ENCODE measurements around the gene ZC3H10. TPM values are rescaled to one million over a fixed set of nuclear protein-coding genes. Genes with fewer than 3 reads are reported as not detected.

Gene ZC3H10
- total and polyA plus RNA-seq, 2 experiments from 2014 or later: 2.7 to 5.4 TPM

GRCh38 chr12:56155256-56155845, 37.3 kb downstream of the ZC3H10 start:
- Mint-ChIP-seq H3K27me3 (ENCODE audit: insufficient read depth, low read depth, poor library complexity) (peaks cover 38% of the 10 kb centered on the region), H3K27ac (no peak overlapping the region), H3K36me3 (ENCODE audit: low read depth) (peaks cover 42% of the 10 kb centered on the region), H3K4me3 (peak overlapping the region; percentile 34; the same call in 1 of the 3 replicates), H3K4me1 (peaks cover 40% of the 10 kb centered on the region), H3K9me3 (no peaks in the 10 kb centered on the region; the same call in none of the 3 replicates)
- H2AFZ ChIP-seq: no peak overlapping the region
- no peak overlapping the region for H3K4me3 ChIP-seq
- peaks cover 35% of the 10 kb centered on the region for H3F3A ChIP-seq (replicated peaks; ENCODE audit: low read depth)
- H4K20me1 ChIP-seq (replicated peaks; ENCODE audit: insufficient read depth): no peaks in the 10 kb centered on the region; the same call in 1 of the 2 replicates
- ATAC-seq: no peak
- peaks cover 34% of the 10 kb centered on the region for H3K79me2 ChIP-seq (replicated peaks; ENCODE audit: insufficient read depth)
- no peaks in the 10 kb centered on the region for H3K9me2 ChIP-seq (ENCODE audit: insufficient read depth)
- no peaks in the 10 kb centered on the region for H3K27me3 ChIP-seq (ENCODE audit: insufficient read depth)
- DNase-seq (ENCODE audit: low spot score): no peak
- peaks cover 11% of the 10 kb centered on the region for H3K36me3 ChIP-seq (ENCODE audit: insufficient read depth)
- no peak overlapping the region for H3K27ac ChIP-seq (ENCODE audit: low read depth)
- H3K4me2 ChIP-seq: no peak overlapping the region
- H3K4me1 ChIP-seq (ENCODE audit: insufficient read depth): peaks cover 33% of the 10 kb centered on the region
- no peak for TF ChIP-seq STAT1 (IDR thresholded peaks at IDR 0.05; ENCODE audit: unreplicated experiment)
- TF ChIP-seq CREB1 (CRISPR knock-in tag; IDR thresholded peaks at IDR 0.05; ENCODE audit: low read depth): no peak
- no peak for TF ChIP-seq CTCF (conservative IDR thresholded peaks at IDR 0.05; ENCODE audit: low read depth in 2 of 2)
- no peak for TF ChIP-seq EZH2phosphoT487 (IDR thresholded peaks at IDR 0.05; ENCODE audit: unreplicated experiment)
- TF ChIP-seq, protein P1, sequence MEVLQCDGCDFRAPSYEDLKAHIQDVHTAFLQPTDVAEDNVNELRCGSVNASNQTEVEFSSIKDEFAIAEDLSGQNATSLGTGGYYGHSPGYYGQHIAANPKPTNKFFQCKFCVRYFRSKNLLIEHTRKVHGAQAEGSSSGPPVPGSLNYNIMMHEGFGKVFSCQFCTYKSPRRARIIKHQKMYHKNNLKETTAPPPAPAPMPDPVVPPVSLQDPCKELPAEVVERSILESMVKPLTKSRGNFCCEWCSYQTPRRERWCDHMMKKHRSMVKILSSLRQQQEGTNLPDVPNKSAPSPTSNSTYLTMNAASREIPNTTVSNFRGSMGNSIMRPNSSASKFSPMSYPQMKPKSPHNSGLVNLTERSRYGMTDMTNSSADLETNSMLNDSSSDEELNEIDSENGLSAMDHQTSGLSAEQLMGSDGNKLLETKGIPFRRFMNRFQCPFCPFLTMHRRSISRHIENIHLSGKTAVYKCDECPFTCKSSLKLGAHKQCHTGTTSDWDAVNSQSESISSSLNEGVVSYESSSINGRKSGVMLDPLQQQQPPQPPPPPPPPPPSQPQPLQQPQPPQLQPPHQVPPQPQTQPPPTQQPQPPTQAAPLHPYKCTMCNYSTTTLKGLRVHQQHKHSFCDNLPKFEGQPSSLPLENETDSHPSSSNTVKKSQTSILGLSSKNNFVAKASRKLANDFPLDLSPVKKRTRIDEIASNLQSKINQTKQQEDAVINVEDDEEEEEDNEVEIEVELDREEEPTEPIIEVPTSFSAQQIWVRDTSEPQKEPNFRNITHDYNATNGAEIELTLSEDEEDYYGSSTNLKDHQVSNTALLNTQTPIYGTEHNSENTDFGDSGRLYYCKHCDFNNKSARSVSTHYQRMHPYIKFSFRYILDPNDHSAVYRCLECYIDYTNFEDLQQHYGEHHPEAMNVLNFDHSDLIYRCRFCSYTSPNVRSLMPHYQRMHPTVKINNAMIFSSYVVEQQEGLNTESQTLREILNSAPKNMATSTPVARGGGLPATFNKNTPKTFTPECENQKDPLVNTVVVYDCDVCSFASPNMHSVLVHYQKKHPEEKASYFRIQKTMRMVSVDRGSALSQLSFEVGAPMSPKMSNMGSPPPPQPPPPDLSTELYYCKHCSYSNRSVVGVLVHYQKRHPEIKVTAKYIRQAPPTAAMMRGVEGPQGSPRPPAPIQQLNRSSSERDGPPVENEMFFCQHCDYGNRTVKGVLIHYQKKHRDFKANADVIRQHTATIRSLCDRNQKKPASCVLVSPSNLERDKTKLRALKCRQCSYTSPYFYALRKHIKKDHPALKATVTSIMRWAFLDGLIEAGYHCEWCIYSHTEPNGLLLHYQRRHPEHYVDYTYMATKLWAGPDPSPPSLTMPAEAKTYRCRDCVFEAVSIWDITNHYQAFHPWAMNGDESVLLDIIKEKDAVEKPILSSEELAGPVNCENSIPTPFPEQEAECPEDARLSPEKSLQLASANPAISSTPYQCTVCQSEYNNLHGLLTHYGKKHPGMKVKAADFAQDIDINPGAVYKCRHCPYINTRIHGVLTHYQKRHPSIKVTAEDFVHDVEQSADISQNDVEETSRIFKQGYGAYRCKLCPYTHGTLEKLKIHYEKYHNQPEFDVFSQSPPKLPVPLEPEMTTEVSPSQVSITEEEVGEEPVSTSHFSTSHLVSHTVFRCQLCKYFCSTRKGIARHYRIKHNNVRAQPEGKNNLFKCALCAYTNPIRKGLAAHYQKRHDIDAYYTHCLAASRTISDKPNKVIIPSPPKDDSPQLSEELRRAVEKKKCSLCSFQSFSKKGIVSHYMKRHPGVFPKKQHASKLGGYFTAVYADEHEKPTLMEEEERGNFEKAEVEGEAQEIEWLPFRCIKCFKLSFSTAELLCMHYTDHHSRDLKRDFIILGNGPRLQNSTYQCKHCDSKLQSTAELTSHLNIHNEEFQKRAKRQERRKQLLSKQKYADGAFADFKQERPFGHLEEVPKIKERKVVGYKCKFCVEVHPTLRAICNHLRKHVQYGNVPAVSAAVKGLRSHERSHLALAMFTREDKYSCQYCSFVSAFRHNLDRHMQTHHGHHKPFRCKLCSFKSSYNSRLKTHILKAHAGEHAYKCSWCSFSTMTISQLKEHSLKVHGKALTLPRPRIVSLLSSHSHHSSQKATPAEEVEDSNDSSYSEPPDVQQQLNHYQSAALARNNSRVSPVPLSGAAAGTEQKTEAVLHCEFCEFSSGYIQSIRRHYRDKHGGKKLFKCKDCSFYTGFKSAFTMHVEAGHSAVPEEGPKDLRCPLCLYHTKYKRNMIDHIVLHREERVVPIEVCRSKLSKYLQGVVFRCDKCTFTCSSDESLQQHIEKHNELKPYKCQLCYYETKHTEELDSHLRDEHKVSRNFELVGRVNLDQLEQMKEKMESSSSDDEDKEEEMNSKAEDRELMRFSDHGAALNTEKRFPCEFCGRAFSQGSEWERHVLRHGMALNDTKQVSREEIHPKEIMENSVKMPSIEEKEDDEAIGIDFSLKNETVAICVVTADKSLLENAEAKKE (CRISPR knock-in tag; IDR thresholded peaks at IDR 0.05): no peak
- TF ChIP-seq POLR2AphosphoS5 (IDR thresholded peaks at IDR 0.05; ENCODE audit: low read depth): no peak
- TF ChIP-seq ZNF331 (CRISPR knock-in tag; IDR thresholded peaks at IDR 0.05; ENCODE audit: low read depth): no peak
- no peak for TF ChIP-seq ZNF114 (CRISPR knock-in tag; IDR thresholded peaks at IDR 0.05)
- TF ChIP-seq ETS1 (IDR thresholded peaks at IDR 0.05): no peak
- no peak for TF ChIP-seq JUNB (IDR thresholded peaks at IDR 0.05; ENCODE audit: unreplicated experiment)
- TF ChIP-seq, protein P2, sequence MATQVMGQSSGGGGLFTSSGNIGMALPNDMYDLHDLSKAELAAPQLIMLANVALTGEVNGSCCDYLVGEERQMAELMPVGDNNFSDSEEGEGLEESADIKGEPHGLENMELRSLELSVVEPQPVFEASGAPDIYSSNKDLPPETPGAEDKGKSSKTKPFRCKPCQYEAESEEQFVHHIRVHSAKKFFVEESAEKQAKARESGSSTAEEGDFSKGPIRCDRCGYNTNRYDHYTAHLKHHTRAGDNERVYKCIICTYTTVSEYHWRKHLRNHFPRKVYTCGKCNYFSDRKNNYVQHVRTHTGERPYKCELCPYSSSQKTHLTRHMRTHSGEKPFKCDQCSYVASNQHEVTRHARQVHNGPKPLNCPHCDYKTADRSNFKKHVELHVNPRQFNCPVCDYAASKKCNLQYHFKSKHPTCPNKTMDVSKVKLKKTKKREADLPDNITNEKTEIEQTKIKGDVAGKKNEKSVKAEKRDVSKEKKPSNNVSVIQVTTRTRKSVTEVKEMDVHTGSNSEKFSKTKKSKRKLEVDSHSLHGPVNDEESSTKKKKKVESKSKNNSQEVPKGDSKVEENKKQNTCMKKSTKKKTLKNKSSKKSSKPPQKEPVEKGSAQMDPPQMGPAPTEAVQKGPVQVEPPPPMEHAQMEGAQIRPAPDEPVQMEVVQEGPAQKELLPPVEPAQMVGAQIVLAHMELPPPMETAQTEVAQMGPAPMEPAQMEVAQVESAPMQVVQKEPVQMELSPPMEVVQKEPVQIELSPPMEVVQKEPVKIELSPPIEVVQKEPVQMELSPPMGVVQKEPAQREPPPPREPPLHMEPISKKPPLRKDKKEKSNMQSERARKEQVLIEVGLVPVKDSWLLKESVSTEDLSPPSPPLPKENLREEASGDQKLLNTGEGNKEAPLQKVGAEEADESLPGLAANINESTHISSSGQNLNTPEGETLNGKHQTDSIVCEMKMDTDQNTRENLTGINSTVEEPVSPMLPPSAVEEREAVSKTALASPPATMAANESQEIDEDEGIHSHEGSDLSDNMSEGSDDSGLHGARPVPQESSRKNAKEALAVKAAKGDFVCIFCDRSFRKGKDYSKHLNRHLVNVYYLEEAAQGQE (IDR thresholded peaks at IDR 0.05; ENCODE audit: unreplicated experiment): no peak
- no peak for TF ChIP-seq EZH2 (IDR thresholded peaks at IDR 0.05; ENCODE audit: low read depth, unreplicated experiment)
- TF ChIP-seq NANOG (IDR thresholded peaks at IDR 0.05; ENCODE audit: borderline replicate concordance): no peak
